ENCODE results near the gene ACSF3.

ACSF3 gene

GRCh38 chr16:89052191-89052889 lies 41.3 kb upstream of the ACSF3 start:
- H3K9me3 Mint-ChIP-seq = no peaks in the 10 kb centered on the region

GRCh38 chr16:89052890-89053724 lies 40.5 kb upstream of the ACSF3 start:
- H3K27me3 Mint-ChIP-seq (ENCODE audit: low read depth) = no peaks in the 10 kb centered on the region
- peak overlapping the region; percentile 87 for H3K27ac Mint-ChIP-seq
- no peaks in the 10 kb centered on the region for H3K36me3 Mint-ChIP-seq (ENCODE audit: low read depth)
- H3K4me3 Mint-ChIP-seq = peak overlapping the region; percentile 89
- peaks cover 2% of the 10 kb centered on the region for H3K4me1 Mint-ChIP-seq (ENCODE audit: low read depth)
- no peaks in the 10 kb centered on the region for H3K9me3 Mint-ChIP-seq

More at GRCh38 chr16:89052191-89052889, 41.3 kb upstream of the ACSF3 start:
- Mint-ChIP-seq H3K4me3 (peak overlapping the region; percentile 89), H3K36me3 (ENCODE audit: low read depth) (no peaks in the 10 kb centered on the region), H3K27me3 (ENCODE audit: low read depth) (no peaks in the 10 kb centered on the region), H3K27ac (peak overlapping the region; percentile 87), H3K4me1 (ENCODE audit: low read depth) (peaks cover 2% of the 10 kb centered on the region)

GRCh38 chr16:89053725-89054029 lies 40.0 kb upstream of the ACSF3 start:
- peaks cover 2% of the 10 kb centered on the region for H3K4me1 Mint-ChIP-seq (ENCODE audit: low read depth)
- H3K27ac Mint-ChIP-seq = no peak overlapping the region
- H3K4me3 Mint-ChIP-seq = no peak overlapping the region
- no peaks in the 10 kb centered on the region for H3K9me3 Mint-ChIP-seq
- no peaks in the 10 kb centered on the region for H3K36me3 Mint-ChIP-seq (ENCODE audit: low read depth)
- no peaks in the 10 kb centered on the region for H3K27me3 Mint-ChIP-seq (ENCODE audit: low read depth)

- H3K4me3 Mint-ChIP-seq = no peak overlapping the region
- H3K36me3 Mint-ChIP-seq (ENCODE audit: low read depth) = no peaks in the 10 kb centered on the region
- no peaks in the 10 kb centered on the region for H3K27me3 Mint-ChIP-seq (ENCODE audit: low read depth)
- peaks cover 2% of the 10 kb centered on the region for H3K4me1 Mint-ChIP-seq (ENCODE audit: low read depth)
- H3K9me3 Mint-ChIP-seq = no peaks in the 10 kb centered on the region
- no peak overlapping the region for H3K27ac Mint-ChIP-seq
Observed at GRCh38 chr16:89054261-89054661, 39.4 kb upstream of the ACSF3 start.

DNA sequence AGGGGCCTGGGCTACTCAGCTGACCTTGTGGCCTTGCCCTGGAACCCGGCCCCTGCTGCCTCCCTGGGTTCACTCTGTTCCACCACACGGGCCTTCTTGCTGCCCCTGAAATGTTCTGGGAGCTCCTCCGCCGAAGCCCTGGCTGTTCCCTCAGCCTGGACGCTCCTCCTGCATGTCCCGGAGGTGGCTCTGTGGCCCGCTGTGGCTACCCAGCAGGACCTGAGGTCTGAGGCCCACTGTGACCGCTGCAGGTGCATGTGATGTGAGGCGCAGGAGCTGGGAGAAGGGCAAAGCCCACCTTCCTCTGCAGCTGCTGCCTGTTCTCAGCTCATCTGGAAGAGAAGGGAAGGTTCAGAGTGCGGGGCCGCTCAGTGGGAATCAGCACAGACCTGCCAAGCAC lies 38.9 kb upstream of the ACSF3 start:
- Mint-ChIP-seq H3K9me3 (no peaks in the 10 kb centered on the region), H3K4me1 (ENCODE audit: low read depth) (peaks cover 2% of the 10 kb centered on the region), H3K36me3 (ENCODE audit: low read depth) (no peaks in the 10 kb centered on the region), H3K27ac (no peak overlapping the region), H3K4me3 (no peak overlapping the region), H3K27me3 (ENCODE audit: low read depth) (no peaks in the 10 kb centered on the region)

- no peak overlapping the region for H3K27ac Mint-ChIP-seq
- no peaks in the 10 kb centered on the region for H3K27me3 Mint-ChIP-seq (ENCODE audit: low read depth)
- H3K4me3 Mint-ChIP-seq = no peak overlapping the region
- no peaks in the 10 kb centered on the region for H3K36me3 Mint-ChIP-seq (ENCODE audit: low read depth)
- H3K4me1 Mint-ChIP-seq (ENCODE audit: low read depth) = peaks cover 2% of the 10 kb centered on the region
- H3K9me3 Mint-ChIP-seq = no peaks in the 10 kb centered on the region
Observed at GRCh38 chr16:89055313-89055712, 38.3 kb upstream of the ACSF3 start.

- H3K27me3 Mint-ChIP-seq (ENCODE audit: low read depth) = no peaks in the 10 kb centered on the region
- H3K27ac Mint-ChIP-seq = no peak overlapping the region
- H3K36me3 Mint-ChIP-seq (ENCODE audit: low read depth) = no peaks in the 10 kb centered on the region
- peaks cover 2% of the 10 kb centered on the region for H3K4me1 Mint-ChIP-seq (ENCODE audit: low read depth)
- no peak overlapping the region for H3K4me3 Mint-ChIP-seq
- H3K9me3 Mint-ChIP-seq = no peaks in the 10 kb centered on the region
Observed at GRCh38 chr16:89055894-89056555, 37.6 kb upstream of the ACSF3 start.

DNA sequence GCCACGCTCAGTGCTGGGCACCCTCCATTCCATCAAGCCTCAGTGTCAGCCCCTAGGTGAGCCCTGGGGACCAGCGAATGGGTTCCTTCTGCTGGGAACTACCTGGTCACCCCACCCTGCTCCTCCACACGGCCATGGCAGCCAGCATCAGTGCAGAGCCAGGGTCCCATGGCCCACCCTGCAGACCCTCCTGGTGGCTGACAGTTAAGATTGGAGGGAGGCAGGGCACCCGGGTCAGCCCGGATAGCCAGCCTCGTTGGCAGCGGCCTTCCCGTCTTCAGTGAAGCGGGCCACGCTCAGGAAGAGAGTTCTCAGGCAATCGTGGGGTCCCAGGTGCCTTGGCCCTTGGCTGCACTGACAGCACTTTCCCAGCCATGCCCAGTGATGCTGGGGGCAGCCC lies 37.1 kb upstream of the ACSF3 start:
- Mint-ChIP-seq H3K27ac (no peak overlapping the region), H3K4me3 (no peak overlapping the region), H3K36me3 (ENCODE audit: low read depth) (no peaks in the 10 kb centered on the region), H3K27me3 (ENCODE audit: low read depth) (no peaks in the 10 kb centered on the region), H3K9me3 (no peaks in the 10 kb centered on the region), H3K4me1 (ENCODE audit: low read depth) (peaks cover 2% of the 10 kb centered on the region)

GRCh38 chr16:89057738-89058137 lies 35.9 kb upstream of the ACSF3 start:
- Mint-ChIP-seq H3K9me3 (no peaks in the 10 kb centered on the region), H3K4me1 (ENCODE audit: low read depth) (peaks cover under 1% of the 10 kb centered on the region), H3K27ac (no peak overlapping the region), H3K27me3 (ENCODE audit: low read depth) (no peaks in the 10 kb centered on the region), H3K4me3 (no peak overlapping the region), H3K36me3 (ENCODE audit: low read depth) (no peaks in the 10 kb centered on the region)

GRCh38 chr16:89058812-89059211 lies 34.8 kb upstream of the ACSF3 start:
- H3K36me3 Mint-ChIP-seq (ENCODE audit: low read depth) = no peaks in the 10 kb centered on the region
- H3K27ac Mint-ChIP-seq = no peak overlapping the region
- H3K4me1 Mint-ChIP-seq (ENCODE audit: low read depth) = no peaks in the 10 kb centered on the region
- no peak overlapping the region for H3K4me3 Mint-ChIP-seq
- H3K27me3 Mint-ChIP-seq (ENCODE audit: low read depth) = no peaks in the 10 kb centered on the region
- H3K9me3 Mint-ChIP-seq = no peaks in the 10 kb centered on the region

DNA sequence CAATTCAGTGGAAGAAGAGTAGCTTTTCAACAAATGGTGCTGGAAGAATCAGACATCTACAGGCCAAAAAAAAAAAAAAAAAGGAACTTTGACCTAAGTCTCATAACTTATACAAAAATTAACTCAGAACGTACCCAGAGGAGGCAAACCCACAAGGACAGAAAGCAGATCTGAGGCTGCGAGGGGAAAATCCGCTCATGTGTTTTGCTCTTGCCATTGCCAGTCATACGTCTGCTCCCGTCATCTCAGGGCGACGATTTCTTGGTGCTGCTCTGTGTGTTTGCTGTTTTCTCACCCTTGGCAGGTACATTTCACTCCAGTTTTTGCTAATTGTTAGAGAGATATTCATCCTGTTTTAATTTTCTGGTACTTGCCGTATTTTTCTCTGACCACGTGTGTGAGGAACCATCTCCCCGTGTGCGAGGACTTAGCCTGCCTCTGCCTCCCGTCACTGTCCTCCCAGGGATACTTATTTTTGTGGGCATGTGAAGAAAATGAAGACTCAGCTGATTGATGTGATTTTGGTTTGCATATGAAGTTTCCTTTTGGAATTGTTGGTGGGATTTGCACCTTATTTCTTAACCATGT lies 33.4 kb upstream of the ACSF3 start:
- no peak overlapping the region for H3K27ac Mint-ChIP-seq
- no peaks in the 10 kb centered on the region for H3K36me3 Mint-ChIP-seq (ENCODE audit: low read depth)
- no peaks in the 10 kb centered on the region for H3K4me1 Mint-ChIP-seq (ENCODE audit: low read depth)
- H3K4me3 Mint-ChIP-seq = no peak overlapping the region
- H3K9me3 Mint-ChIP-seq = no peaks in the 10 kb centered on the region
- no peaks in the 10 kb centered on the region for H3K27me3 Mint-ChIP-seq (ENCODE audit: low read depth)

GRCh38 chr16:89061086-89061485 lies 32.6 kb upstream of the ACSF3 start:
- no peak overlapping the region for H3K4me3 Mint-ChIP-seq
- no peaks in the 10 kb centered on the region for H3K4me1 Mint-ChIP-seq (ENCODE audit: low read depth)
- no peak overlapping the region for H3K27ac Mint-ChIP-seq
- no peaks in the 10 kb centered on the region for H3K36me3 Mint-ChIP-seq (ENCODE audit: low read depth)
- H3K27me3 Mint-ChIP-seq (ENCODE audit: low read depth) = no peaks in the 10 kb centered on the region
- no peaks in the 10 kb centered on the region for H3K9me3 Mint-ChIP-seq

DNA sequence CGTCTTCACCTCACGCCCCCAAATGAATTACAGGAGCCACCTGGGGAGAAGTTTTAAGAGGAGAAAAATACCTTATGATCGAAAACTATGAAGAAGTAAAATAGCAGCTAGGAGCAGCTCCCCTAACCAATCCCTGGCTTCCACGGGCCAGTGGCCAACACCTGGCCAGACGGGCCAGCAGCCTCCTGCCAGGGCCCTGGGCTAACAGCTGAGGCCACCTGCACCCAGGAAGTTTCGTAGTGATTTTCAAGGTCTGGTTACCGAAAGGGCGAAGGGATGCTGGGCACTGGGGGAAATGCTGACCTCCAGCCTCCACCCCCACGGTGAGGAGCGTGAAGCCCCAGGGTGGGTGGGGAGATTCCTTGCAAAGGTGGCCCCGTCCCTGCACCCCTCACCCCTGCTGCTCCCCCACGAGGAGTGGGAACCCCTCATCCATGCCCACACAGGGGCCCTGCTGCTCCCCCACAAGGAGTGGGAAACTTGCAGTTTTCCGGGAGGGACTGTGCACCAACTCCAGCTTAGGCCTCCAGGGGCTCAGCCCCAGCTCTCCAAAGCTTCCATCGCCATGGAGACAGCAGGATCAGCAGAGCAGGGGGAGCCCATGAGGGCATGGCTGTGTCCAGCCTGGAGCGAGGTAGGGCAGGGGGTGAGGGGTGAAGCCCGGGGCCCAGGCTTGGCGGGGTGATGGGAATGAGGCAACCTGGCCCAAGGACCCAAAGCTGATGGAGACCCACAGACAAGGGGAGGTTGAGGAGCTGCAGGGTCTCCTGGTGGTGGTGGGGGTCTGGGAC lies 31.9 kb upstream of the ACSF3 start:
- no peaks in the 10 kb centered on the region for H3K4me1 Mint-ChIP-seq (ENCODE audit: low read depth)
- H3K27ac Mint-ChIP-seq = no peak overlapping the region
- no peaks in the 10 kb centered on the region for H3K9me3 Mint-ChIP-seq
- no peaks in the 10 kb centered on the region for H3K27me3 Mint-ChIP-seq (ENCODE audit: low read depth)
- no peaks in the 10 kb centered on the region for H3K36me3 Mint-ChIP-seq (ENCODE audit: low read depth)
- H3K4me3 Mint-ChIP-seq = no peak overlapping the region
